H1 (cell line): ENCODE results near the gene GNB1. TPM values are rescaled to one million over a fixed set of nuclear protein-coding genes. Genes with fewer than 3 reads are reported as not detected.
"Not testable (repeated sequence)": the region's sequence is repeated elsewhere in the genome, so short reads cannot be mapped to it uniquely, and the experiment has no call there.

Experiments
- CTCF ChIA-PET: fragments of 300-600 bp; sonication (Branson Sonifier 250); formaldehyde crosslinking; loops from one replicate; lab custom pipeline; 2021; ENCODE audit not compliant: partially characterized antibody; lab: Charles Lee
- POLR2A ChIA-PET: fragments of 300-600 bp; sonication (Branson Sonifier 250); formaldehyde crosslinking; loops from one replicate; lab custom pipeline; 2021; ENCODE audit warnings: inconsistent platforms; ENCODE audit not compliant: partially characterized antibody; lab: Charles Lee
- DNase-seq, 2 experiments: peaks; one replicate each; pipeline versions ENCODE4 v3.0.0 to v3.0.0-alpha.2; 2010 to 2022; ENCODE audit warnings: low spot score in 2 of 2, low read depth in 1 of 2, mixed read lengths in 1 of 2
- FAIRE-seq: peaks from 2 replicates; lab custom pipeline; 2011; peaks lifted over from hg19 to GRCh38; lab: Jason Lieb, UNC
- H2AFZ ChIP-seq: 2 replicates; pipeline ENCODE4 v1.8.1; 2012; ENCODE audit warnings: low read length, inconsistent platforms
- H2AK5ac ChIP-seq: 2 replicates; pipeline ENCODE4 v1.6.1; 2013; ENCODE audit warnings: low read depth, low read length
- H2BK120ac ChIP-seq: replicated peaks from 2 replicates; pipeline ENCODE3; 2013; ENCODE audit warnings: low read depth, low read length, inconsistent platforms
- H2BK12ac ChIP-seq: 2 replicates; pipeline ENCODE4 v1.6.1; 2013; ENCODE audit warnings: low read depth, low read length
- H2BK15ac ChIP-seq: 2 replicates; pipeline ENCODE4 v1.6.1; 2013; ENCODE audit warnings: low read length
- H2BK20ac ChIP-seq: 2 replicates; pipeline ENCODE4 v1.6.1; 2013; ENCODE audit warnings: low read length
- H2BK5ac ChIP-seq: 2 replicates; pipeline ENCODE4 v1.6.1; 2013; ENCODE audit warnings: low read depth, low read length
- H3K14ac ChIP-seq: 2 replicates; pipeline ENCODE4 v1.6.1; 2013; ENCODE audit warnings: inconsistent platforms; ENCODE audit not compliant: insufficient read length
- H3K18ac ChIP-seq: 2 replicates; pipeline ENCODE4 v1.6.1; 2013; ENCODE audit warnings: low read length; ENCODE audit errors: extremely low read depth
- H3K23ac ChIP-seq: 2 replicates; pipeline ENCODE4 v1.6.1; 2013; ENCODE audit warnings: inconsistent platforms; ENCODE audit not compliant: insufficient read length
- H3K23me2 ChIP-seq: 2 replicates; pipeline ENCODE4 v1.6.1; 2013; ENCODE audit warnings: low read depth, low read length
- H3K27ac ChIP-seq: 2 replicates; pipeline ENCODE4 v1.6.1; 2011; ENCODE audit warnings: low read depth, low read length, inconsistent platforms
- H3K27me3 ChIP-seq, 4 experiments: replicated peaks in 1 of 4; 1 replicate in 1 of 4; 2 replicates in 3 of 4; pipeline versions ENCODE4 v1.6.1 to v1.8.1; 2011 to 2013; ENCODE audit warnings: low read length in 3 of 4, mild to moderate bottlenecking in 3 of 4, inconsistent platforms in 2 of 4, mixed read lengths in 2 of 4, moderate library complexity in 1 of 4; ENCODE audit not compliant: control insufficient read depth in 3 of 4, insufficient read depth in 3 of 4; ENCODE audit errors: extremely low read depth in 1 of 4
- H3K36me3 ChIP-seq, 4 experiments: 2 replicates each; pipeline versions ENCODE4 v1.6.1 to v1.8.1; 2011 to 2013; ENCODE audit warnings: mild to moderate bottlenecking in 4 of 4, low read length in 3 of 4, moderate library complexity in 2 of 4, control low read depth in 1 of 4, inconsistent platforms in 1 of 4; ENCODE audit not compliant: insufficient read depth in 4 of 4, control insufficient read depth in 2 of 4
- H3K4ac ChIP-seq: replicated peaks from 2 replicates; pipeline ENCODE3; 2013; ENCODE audit warnings: low read length, low read depth, mixed read lengths, inconsistent platforms; ENCODE audit not compliant: insufficient read length
- H3K4me1 ChIP-seq, 4 experiments: replicated peaks in 1 of 4; 1 replicate in 1 of 4; 2 replicates in 3 of 4; pipeline versions ENCODE4 v1.6.1 to v1.8.1; 2011 to 2013; ENCODE audit warnings: low read length in 3 of 4, inconsistent platforms in 2 of 4, mixed read lengths in 1 of 4; ENCODE audit not compliant: insufficient read depth in 4 of 4, control insufficient read depth in 3 of 4
- H3K4me2 ChIP-seq, 2 experiments: 2 replicates each; pipeline versions ENCODE4 v1.6.1 to v1.8.1; 2011 to 2013; ENCODE audit warnings: low read depth in 2 of 2, low read length in 2 of 2, control low read depth in 1 of 2, inconsistent platforms in 1 of 2, mild to moderate bottlenecking in 1 of 2; ENCODE audit not compliant: insufficient read depth in 1 of 2
- H3K4me3 ChIP-seq, 4 experiments: fragments of 200-600, 300-600 bp in 1 of 4; sonication (generic), shearing (Covaris generic), sonication (Bioruptor Twin) in 1 of 4; 2 replicates each; pipeline versions ENCODE4 v1.5.1 to v1.8.1; 2011 to 2016; ENCODE audit warnings: low read length in 4 of 4, low read depth in 3 of 4, control low read depth in 2 of 4, inconsistent platforms in 2 of 4, mild to moderate bottlenecking in 2 of 4, mixed read lengths in 1 of 4, moderate library complexity in 1 of 4; ENCODE audit not compliant: insufficient read depth in 2 of 4; ENCODE audit errors: extremely low read depth in 1 of 4
- H3K56ac ChIP-seq: replicated peaks from 2 replicates; pipeline ENCODE3; 2013; ENCODE audit warnings: low read depth, mild to moderate bottlenecking, mixed read lengths, low read length, inconsistent platforms; ENCODE audit not compliant: insufficient read length
- H3K79me1 ChIP-seq: 2 replicates; pipeline ENCODE4 v1.6.1; 2013; ENCODE audit warnings: low read depth, low read length, control low read depth
- H3K79me2 ChIP-seq, 2 experiments: 2 replicates each; pipeline versions ENCODE4 v1.6.1 to v1.8.1; 2012 to 2013; ENCODE audit warnings: low read length in 2 of 2, mild to moderate bottlenecking in 2 of 2, inconsistent platforms in 1 of 2; ENCODE audit not compliant: insufficient read depth in 2 of 2, control insufficient read depth in 1 of 2
- H3K9ac ChIP-seq, 4 experiments: replicated peaks in 1 of 4; 1 replicate in 1 of 4; 2 replicates in 3 of 4; pipeline versions ENCODE4 v1.6.1 to v1.8.1; 2011 to 2013; ENCODE audit warnings: low read depth in 3 of 4, low read length in 3 of 4, control low read depth in 2 of 4, mild to moderate bottlenecking in 2 of 4, moderate library complexity in 2 of 4, inconsistent platforms in 1 of 4; ENCODE audit errors: extremely low read depth in 1 of 4
- H3K9me3 ChIP-seq, 2 experiments: 2 replicates each; pipeline versions ENCODE4 v1.6.1 to v1.8.1; 2012 to 2013; ENCODE audit warnings: mild to moderate bottlenecking in 2 of 2, moderate library complexity in 2 of 2, control low read depth in 1 of 2, inconsistent platforms in 1 of 2, low read depth in 1 of 2, low read length in 1 of 2, mixed read lengths in 1 of 2; ENCODE audit not compliant: insufficient read depth in 2 of 2
- H4K20me1 ChIP-seq, 2 experiments: replicated peaks in 1 of 2; 2 replicates each; pipeline versions ENCODE3 to v1.8.1; 2011 to 2013; ENCODE audit warnings: inconsistent platforms in 2 of 2, low read length in 2 of 2, mild to moderate bottlenecking in 1 of 2; ENCODE audit not compliant: insufficient read depth in 2 of 2, control insufficient read depth in 1 of 2
- H4K5ac ChIP-seq: 2 replicates; pipeline ENCODE4 v1.6.1; 2013; ENCODE audit warnings: low read length, low read depth, mixed read lengths, inconsistent platforms; ENCODE audit not compliant: insufficient read length
- H4K8ac ChIP-seq: 2 replicates; pipeline ENCODE4 v1.8.0; 2013; ENCODE audit warnings: mild to moderate bottlenecking, moderate library complexity, low read length, inconsistent platforms; ENCODE audit not compliant: insufficient read depth; ENCODE audit errors: extremely low read depth
- H4K91ac ChIP-seq: replicated peaks from 2 replicates; pipeline ENCODE3; 2013; ENCODE audit warnings: low read length, mixed read lengths, inconsistent platforms; ENCODE audit not compliant: insufficient read length
- WGBS, 2 experiments: shearing (Covaris generic) in 1 of 2; methylation state at CpG; one replicate each; pipeline versions ENCODE4 v1.1.6 to v1.1.7; 2013 to 2015; ENCODE audit warnings: low lambda C conversion rate in 2 of 2, mixed read lengths in 2 of 2, inconsistent platforms in 1 of 2, low coverage in 1 of 2, missing lambda C conversion rate in 1 of 2; ENCODE audit not compliant: insufficient replicate concordance in 2 of 2, insufficient coverage in 1 of 2, insufficient read length in 1 of 2; ENCODE audit errors: extremely low coverage in 1 of 2, missing lambda C conversion rate in 1 of 2; 5-methylcytosine and 5-hydroxymethylcytosine counted together
- polyA plus RNA-seq, 7 experiments: library from polyadenylated mRNA; depleted of rRNA in 3 of 7; stranded (reverse) in 5 of 7; unstranded in 2 of 7; fragments of >200 nt in 5 of 7; fragments of 200-250 nt in 2 of 7; gene quantifications; 1 replicate in 5 of 7; 2 replicates in 1 of 7; 4 replicates in 1 of 7; pipeline versions ENCODE4 v1.2.1 to v1.2.3, GENCODE V29; 2011 to 2013; ENCODE audit warnings: missing spikeins in 2 of 7, mixed read lengths in 2 of 7
- total RNA-seq: library from RNA; stranded (reverse); fragmentation: NEBNext Ultra II Directional; extraction: Animal tissue kit (Norgen Biotek cat#: 25700); gene quantifications from 2 replicates; pipeline ENCODE4 v1.2.1, GENCODE V29; 2021

GNB1 gene
- total and polyA plus RNA-seq, 2 of the 8 experiments (the other 6 are each of a cell fraction or from before 2014, with no cell fraction given) = 343 to 382 TPM

DNA sequence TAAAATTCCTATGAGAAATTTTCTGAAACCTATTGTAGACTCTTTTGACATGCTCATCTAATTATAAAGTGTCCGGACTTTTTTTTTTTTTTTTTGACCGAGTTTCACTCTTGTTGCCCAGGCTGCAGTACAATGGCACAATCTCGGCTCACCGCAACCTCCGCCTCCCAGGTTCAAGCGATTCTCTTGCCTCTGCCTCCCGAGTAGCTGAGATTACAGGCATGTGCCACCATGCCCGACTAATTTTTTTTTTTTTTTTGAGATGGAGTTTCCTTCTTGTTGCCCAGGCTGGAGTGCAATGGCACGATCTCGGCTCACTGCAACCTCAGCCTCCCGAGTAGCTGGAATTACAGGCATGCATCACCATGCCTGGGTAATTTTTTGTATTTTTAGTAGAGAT, 7.0 kb downstream of the GNB1 start:
- H2AK5ac ChIP-seq, H3K23ac ChIP-seq, H2AFZ ChIP-seq, DNase-seq, H2BK20ac ChIP-seq, H2BK12ac ChIP-seq, H4K91ac ChIP-seq, H3K18ac ChIP-seq, H3K4me2 ChIP-seq, H2BK120ac ChIP-seq, H4K8ac ChIP-seq, H3K4me3 ChIP-seq, H3K27ac ChIP-seq, FAIRE-seq, H3K9ac ChIP-seq, H2BK5ac ChIP-seq, H3K36me3 ChIP-seq, H3K4ac ChIP-seq, H3K9me3 ChIP-seq, H3K27me3 ChIP-seq, H3K23me2 ChIP-seq, H3K56ac ChIP-seq, H2BK15ac ChIP-seq, H4K5ac ChIP-seq, H3K4me1 ChIP-seq, H3K14ac ChIP-seq: not testable (repeated sequence)
- Histone ChIP-seq H4K20me1 (peaks cover 29 to 33% of the 10 kb centered on the region in 2 experiments), H3K79me1 (peaks cover 12% of the 10 kb centered on the region), H3K79me2 (peaks cover 71 to 98% of the 10 kb centered on the region in 2 experiments)
- CTCF ChIA-PET = interaction anchor here (0.7 to 4.6 kb wide), 5 partner anchors 11 to 327 kb away, joined by 3 to 26 read pairs (median 5); no protein-coding TSS in a partner anchor
- WGBS, 2 experiments = 88% methylated on average over 10 of the region's 11 CpGs; no CpG with 5 or more reads in 1 of the 2 experiments
- POLR2A ChIA-PET = interaction anchor here (1.0 to 5.1 kb wide), 9 partner anchors 8 to 107 kb away, joined by 3 to 33 read pairs (median 3); partner anchors contain the start of gene CALML6
